Measurements from ENCODE around the gene TANC1.

DNA sequence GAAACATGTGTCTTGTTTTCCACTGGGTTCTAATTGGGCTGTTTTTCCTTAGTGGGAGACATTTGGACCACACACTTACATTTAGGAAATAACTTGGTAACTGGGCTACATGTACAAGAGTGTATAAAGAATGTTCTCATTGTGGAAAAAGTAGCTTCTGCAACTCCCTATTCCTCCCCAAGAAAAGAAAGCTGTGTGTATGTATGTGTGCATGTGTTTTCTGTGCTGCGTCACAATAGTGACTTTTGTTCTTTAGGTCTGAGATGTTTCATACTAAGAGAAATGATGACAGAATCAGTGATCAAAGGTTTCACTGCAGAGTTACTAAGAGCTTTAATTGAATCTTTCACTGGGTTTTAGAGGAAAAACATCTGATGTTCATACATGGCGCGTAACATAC is 82.7 kb downstream of the TANC1 start:
- TF ChIP-seq, protein P1, sequence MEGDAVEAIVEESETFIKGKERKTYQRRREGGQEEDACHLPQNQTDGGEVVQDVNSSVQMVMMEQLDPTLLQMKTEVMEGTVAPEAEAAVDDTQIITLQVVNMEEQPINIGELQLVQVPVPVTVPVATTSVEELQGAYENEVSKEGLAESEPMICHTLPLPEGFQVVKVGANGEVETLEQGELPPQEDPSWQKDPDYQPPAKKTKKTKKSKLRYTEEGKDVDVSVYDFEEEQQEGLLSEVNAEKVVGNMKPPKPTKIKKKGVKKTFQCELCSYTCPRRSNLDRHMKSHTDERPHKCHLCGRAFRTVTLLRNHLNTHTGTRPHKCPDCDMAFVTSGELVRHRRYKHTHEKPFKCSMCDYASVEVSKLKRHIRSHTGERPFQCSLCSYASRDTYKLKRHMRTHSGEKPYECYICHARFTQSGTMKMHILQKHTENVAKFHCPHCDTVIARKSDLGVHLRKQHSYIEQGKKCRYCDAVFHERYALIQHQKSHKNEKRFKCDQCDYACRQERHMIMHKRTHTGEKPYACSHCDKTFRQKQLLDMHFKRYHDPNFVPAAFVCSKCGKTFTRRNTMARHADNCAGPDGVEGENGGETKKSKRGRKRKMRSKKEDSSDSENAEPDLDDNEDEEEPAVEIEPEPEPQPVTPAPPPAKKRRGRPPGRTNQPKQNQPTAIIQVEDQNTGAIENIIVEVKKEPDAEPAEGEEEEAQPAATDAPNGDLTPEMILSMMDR (IDR thresholded peaks at IDR 0.05): no peak
- no peak for TF ChIP-seq POLR2A (IDR thresholded peaks at IDR 0.05)

All from testis (tissue), 2 donors.